Skeletal muscle satellite cell (primary cell): ENCODE data around the gene GPR17.

Experiments used
- H3K27me3 ChIP-seq: 2 replicates; pipeline ENCODE4 v1.7.0; 2013; ENCODE audit warnings: low read length; ENCODE audit not compliant: control insufficient read depth, insufficient read depth
- H3K36me3 ChIP-seq: 2 replicates; pipeline ENCODE4 v1.7.0; 2013; ENCODE audit warnings: mild to moderate bottlenecking, control low read depth, low read length; ENCODE audit not compliant: insufficient read depth
- H3K4me1 ChIP-seq: 2 replicates; pipeline ENCODE4 v1.7.0; 2013; ENCODE audit warnings: low read length; ENCODE audit not compliant: control insufficient read depth, insufficient read depth
- H3K4me2 ChIP-seq: 2 replicates; pipeline ENCODE4 v1.7.0; 2013; ENCODE audit warnings: mild to moderate bottlenecking, low read length
- H3K4me3 ChIP-seq: 2 replicates; pipeline ENCODE4 v1.7.0; 2013; ENCODE audit warnings: low read length
- H3K9ac ChIP-seq: 2 replicates; pipeline ENCODE4 v1.7.0; 2013; ENCODE audit warnings: mild to moderate bottlenecking, low read depth, low read length, moderate library complexity
- H3K9me3 ChIP-seq: replicated peaks from 2 replicates; pipeline ENCODE4 v1.7.0; 2013; ENCODE audit warnings: mild to moderate bottlenecking, control low read depth, low read length

The GPR17 gene

GRCh38 chr2:127698553-127699355, 52.8 kb downstream of the GPR17 start:
- no peak overlapping the region for H3K4me2 ChIP-seq
- no peaks in the 10 kb centered on the region for H3K36me3 ChIP-seq
- no peak overlapping the region for H3K9ac ChIP-seq
- peaks cover 38% of the 10 kb centered on the region for H3K4me1 ChIP-seq
- H3K9me3 ChIP-seq, result no peaks in the 10 kb centered on the region
- no peaks in the 10 kb centered on the region for H3K27me3 ChIP-seq
- H3K4me3 ChIP-seq, result no peak overlapping the region

DNA sequence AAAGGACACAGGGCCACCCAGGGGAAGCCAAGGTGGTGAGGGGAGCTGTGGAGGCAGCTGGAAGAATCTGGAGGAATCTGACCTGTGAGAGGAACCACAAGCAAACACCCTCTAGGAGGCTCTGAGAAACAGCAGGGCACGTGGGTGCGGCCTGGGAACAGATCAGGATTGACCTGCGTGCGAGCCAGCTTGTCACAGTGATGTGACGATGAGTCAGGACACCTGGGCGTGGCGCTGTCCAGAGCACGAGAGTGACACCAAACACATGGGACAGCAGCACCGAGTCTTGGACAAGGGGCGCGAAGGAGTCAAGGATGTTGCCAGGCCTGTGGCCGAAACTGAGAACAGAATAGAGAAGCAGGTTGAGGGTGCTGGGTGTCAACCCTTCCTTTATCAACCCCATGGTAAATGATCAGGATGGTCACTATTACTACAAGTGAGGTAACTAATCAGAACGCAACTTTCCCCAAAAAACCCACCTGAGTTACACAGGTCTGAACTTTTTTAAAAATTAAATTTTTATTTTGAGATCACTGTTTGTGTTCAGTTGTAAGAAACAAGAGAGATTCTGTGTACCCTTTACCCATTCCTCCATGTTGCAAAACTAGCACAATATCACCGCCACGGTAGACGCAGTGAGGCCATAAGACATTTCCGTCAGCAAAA, 54.7 kb downstream of the GPR17 start:
- Histone ChIP-seq H3K27me3 (no peaks in the 10 kb centered on the region), H3K4me2 (peak overlapping the region; percentile 96), H3K36me3 (peaks cover 14% of the 10 kb centered on the region), H3K9ac (peak overlapping the region; percentile 97), H3K4me3 (peak overlapping the region; percentile 85), H3K9me3 (no peaks in the 10 kb centered on the region), H3K4me1 (peaks cover 31% of the 10 kb centered on the region)

GRCh38 chr2:127701193-127701650, 55.3 kb downstream of the GPR17 start, which contains the start of gene SFT2D3:
TSS of gene SFT2D3 (plus strand) at chr2:127701497. CDS start at chr2:127701529, 32 bp downstream.
- H3K4me2 ChIP-seq, result peak within 1 kb of the TSS; percentile 96
- H3K4me3 ChIP-seq, result peak within 1 kb of the TSS; percentile 85
- H3K9me3 ChIP-seq, result no peaks in the 10 kb centered on the region
- H3K27me3 ChIP-seq, result no peaks in the 10 kb centered on the region
- peaks cover 26% of the 10 kb centered on the region for H3K4me1 ChIP-seq
- peaks cover 18% of the 10 kb centered on the region for H3K36me3 ChIP-seq
- peak within 1 kb of the TSS; percentile 97 for H3K9ac ChIP-seq

- Histone ChIP-seq H3K4me3 (peak overlapping the region; percentile 85), H3K4me2 (peak overlapping the region; percentile 96), H3K9ac (peak overlapping the region; percentile 97), H3K36me3 (peaks cover 21% of the 10 kb centered on the region), H3K4me1 (peaks cover 26% of the 10 kb centered on the region), H3K27me3 (no peaks in the 10 kb centered on the region), H3K9me3 (no peaks in the 10 kb centered on the region)
Observed at GRCh38 chr2:127701651-127702394, 55.9 kb downstream of the GPR17 start.
